Measurements from ENCODE around the gene CZIB.

CZIB gene

DNA sequence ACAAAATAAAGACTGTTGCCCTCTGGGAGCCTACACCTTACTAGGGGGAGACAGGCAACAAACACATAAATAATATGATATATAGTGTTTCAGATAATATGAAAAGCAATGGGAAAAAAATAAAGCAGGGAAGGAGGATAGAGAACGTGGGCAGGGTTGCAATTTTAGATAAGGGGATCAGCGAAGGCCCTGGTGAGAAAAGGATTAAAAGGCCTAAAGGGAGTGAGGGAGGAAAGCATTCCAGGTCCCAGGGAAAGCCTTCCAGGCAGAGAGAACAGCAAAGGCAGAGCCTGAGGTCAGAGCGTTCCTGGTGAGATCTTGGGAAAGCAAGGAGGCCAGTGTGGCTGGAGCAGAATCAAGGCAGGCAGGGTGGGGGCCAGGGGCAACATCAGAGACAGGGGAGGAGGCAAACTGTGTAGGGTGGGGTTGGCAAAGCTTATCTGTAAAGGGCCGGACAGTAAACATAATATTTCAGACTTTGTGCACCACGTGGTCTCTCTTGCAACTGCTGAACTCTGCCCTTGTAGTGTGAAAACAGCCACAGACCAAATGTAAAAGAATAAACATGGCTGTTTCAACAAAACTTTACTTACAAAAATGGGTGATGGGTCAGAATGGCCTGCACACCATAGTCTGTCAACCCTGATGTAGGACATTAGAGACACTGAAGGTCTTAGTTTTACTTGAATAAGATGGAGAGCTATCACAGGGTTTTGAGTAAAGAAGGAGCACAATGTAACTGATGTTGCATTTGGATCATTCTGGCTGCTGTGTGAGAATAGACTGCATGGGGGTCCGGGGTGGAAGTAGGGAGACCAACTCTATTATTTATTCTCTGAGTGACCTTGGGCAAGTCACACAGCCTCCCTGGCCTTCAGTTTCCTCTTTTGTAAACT, 37.1 kb downstream of the CZIB start:
- no peak overlapping the region for H3K4me3 Mint-ChIP-seq
- no peak for DNase-seq
- no peak for ATAC-seq
- H3K4me1 Mint-ChIP-seq = no peaks in the 10 kb centered on the region
- no peaks in the 10 kb centered on the region for H3K9me3 Mint-ChIP-seq
- H3K27me3 Mint-ChIP-seq = no peaks in the 10 kb centered on the region
- H3K27ac Mint-ChIP-seq = no peak overlapping the region

DNA sequence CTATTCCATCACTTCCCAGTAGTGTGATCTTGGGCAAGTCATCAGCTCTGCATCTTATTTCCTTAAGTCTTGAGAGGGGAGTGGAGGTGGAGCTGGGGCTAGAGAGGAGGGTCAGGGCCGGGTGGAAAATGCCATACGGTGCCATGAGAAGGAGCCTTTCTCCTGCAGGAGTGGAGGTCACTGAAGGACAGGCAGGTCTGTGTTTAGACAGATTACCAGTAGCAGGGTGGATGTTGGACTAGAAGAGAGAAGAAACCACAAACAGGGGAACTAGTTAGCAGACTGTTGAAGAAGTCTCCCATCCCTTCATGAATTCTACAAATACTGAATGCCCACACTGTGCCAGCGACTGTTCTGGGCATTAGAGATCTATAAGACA, 37.7 kb downstream of the CZIB start:
- Mint-ChIP-seq H3K27ac (no peak overlapping the region), H3K27me3 (no peaks in the 10 kb centered on the region), H3K9me3 (no peaks in the 10 kb centered on the region), H3K4me3 (no peak overlapping the region), H3K4me1 (no peaks in the 10 kb centered on the region)
- DNase-seq (no peak), ATAC-seq (no peak)

DNA sequence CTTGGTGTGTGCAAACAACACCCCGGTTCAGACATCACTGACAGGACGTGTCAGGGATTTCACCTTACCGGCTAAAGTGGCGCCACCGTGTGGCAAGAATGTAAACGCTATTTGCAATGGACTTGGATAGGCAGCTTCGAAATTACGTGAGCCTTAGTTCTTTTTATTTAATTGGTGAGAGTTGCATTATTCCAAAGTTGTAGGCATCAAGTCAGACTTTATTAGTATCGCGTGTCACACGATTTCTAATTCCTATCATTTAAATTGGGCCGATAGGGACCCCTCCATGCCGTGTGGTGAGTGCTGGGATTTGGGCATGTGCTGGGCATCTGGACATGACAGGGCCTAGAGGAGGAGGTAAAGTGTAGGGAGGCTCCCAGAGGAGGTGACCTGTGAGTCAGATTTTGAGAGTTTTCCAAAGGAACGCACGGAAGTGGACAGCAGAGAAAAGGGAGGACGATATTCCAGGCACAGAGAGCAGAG, 38.3 kb downstream of the CZIB start:
- Mint-ChIP-seq H3K27ac (no peak overlapping the region), H3K27me3 (peaks cover 5% of the 10 kb centered on the region), H3K4me3 (no peak overlapping the region), H3K9me3 (no peaks in the 10 kb centered on the region), H3K4me1 (no peaks in the 10 kb centered on the region)
- ATAC-seq = peak; percentile 90
- DNase-seq = peak; percentile 71 to 81

DNA sequence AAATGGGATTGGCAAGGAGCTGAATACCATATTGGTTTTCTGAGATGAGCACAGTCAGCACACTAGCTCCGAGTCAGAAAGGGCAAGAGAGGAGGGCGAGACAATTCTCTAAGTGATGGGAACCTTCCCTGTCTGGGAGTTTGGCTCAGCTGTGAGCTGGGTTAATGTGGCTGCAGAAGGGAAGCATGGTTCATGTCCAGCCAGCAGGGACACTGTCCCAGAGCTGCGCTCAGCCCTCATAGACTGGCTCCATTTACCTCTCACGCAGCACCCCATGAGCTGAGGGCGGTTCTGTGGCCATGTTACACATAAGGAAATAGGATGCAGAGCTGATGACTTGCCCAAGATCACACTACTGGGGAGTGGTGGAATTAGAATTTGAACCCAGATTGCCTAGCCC, 39.5 kb downstream of the CZIB start:
- Mint-ChIP-seq H3K4me1 (no peaks in the 10 kb centered on the region), H3K27ac (no peak overlapping the region), H3K27me3 (peaks cover 16% of the 10 kb centered on the region), H3K9me3 (no peaks in the 10 kb centered on the region), H3K4me3 (no peak overlapping the region)
- no peak for DNase-seq
- ATAC-seq = no peak

DNA sequence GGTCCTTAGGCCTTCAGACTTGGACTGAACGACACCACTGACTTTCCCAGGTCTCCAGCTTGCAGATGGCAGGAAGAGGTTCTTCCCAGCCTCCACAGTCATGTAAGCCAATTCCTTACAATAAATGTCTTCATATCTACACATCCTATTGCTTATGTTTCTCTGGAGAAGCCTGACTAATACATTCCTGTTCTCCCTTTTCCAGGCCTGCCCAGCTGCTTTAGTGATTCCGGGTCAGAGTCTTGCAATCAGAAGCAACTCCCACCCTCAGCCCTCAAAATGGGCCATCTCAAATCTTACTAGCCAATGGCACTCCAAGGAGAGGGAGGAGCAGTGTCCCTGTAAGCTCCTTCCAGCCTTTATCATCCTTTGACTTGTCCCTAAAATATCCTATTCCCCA, 40.2 kb downstream of the CZIB start:
- ATAC-seq (no peak), DNase-seq (no peak)
- Mint-ChIP-seq H3K27me3 (peaks cover 21% of the 10 kb centered on the region), H3K9me3 (no peaks in the 10 kb centered on the region), H3K4me3 (no peak overlapping the region), H3K4me1 (no peaks in the 10 kb centered on the region), H3K27ac (no peak overlapping the region)

DNA sequence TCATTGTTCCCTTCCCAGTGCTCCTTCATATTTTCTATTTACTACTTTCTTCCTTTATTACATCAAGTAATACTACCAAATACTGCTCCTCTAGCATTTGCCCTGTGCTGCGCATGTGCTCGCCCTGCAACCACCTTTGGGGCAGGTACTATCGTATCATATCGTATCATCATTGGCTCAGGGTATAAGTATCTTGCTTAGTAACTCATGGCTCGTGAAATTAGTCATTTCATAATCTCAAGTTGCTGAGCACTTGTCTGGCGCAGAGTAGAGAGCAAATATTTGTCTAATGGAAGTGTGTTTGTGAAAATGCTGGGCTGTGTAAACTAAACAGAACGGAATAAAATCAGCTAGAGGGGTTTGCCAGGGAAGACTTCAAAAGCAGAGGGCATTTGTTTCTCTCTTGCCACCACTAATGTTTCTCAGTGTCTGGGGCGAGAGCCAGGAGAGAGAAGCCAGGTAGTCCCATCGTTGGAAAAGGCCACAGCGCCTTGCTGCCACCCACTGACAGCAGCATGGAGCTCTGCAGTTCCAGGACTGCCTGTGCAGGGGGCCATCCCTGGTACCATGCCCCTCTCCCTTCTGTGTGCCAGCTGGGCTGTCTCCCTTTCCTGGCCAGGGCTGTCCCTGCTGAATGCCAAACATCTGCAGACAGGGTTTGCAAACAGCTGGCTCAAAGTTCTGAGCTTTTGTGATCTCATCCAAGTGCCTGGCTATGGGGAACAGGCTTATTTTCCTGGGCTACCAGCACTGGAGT, 43.8 kb downstream of the CZIB start:
- Mint-ChIP-seq H3K4me3 (no peak overlapping the region), H3K27me3 (peaks cover 55% of the 10 kb centered on the region), H3K27ac (no peak overlapping the region), H3K4me1 (peaks cover 6% of the 10 kb centered on the region), H3K9me3 (no peaks in the 10 kb centered on the region)
- ATAC-seq (no peak), DNase-seq (no peak)

DNA sequence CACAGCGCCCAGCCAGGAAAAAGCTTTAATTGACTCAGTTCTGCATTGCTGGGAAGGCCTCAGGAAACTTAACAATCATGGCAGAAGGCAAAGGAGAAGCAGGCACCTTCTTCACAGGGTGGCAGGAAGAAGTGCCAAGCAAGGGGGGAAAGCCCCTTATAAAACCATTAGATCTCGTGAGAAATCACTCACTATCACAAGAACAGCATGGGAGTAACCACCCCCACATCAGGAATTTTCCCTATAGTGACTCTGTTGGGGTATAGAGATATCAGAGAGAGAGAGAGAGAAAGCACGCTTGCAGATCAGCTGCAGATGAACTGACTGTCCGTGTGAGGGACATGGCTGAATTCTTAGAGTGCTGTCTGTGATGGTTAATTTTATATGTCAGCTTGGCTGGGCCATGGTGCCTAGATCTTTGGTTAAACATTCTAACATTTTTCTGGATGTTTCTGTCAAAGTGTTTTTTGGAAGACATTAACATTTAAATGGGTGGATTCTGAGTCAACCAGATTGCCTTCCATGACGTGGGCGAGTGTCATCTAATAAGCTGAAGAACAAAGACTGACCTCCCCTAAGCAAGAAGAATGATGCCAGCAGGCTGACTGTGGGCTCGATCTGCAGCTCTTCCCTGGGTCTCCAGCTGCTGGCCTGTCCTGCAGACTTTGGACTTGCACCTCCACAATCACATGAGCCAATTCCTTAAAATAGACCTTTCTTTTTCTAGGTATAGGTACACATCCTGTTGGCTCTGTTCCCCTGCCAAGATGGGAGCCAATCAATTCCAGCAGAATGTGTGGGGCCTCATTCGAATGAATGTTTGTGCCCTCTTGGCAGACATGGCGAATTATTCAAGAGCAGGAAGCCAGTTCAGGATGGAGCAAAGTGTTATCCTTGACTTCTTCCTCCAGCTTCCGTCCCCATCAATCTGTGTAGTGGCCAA, 45.2 kb downstream of the CZIB start:
- DNase-seq (no peak), ATAC-seq (no peak)
- no peak overlapping the region for H3K4me3 Mint-ChIP-seq
- no peaks in the 10 kb centered on the region for H3K9me3 Mint-ChIP-seq
- no peak overlapping the region for H3K27ac Mint-ChIP-seq
- H3K4me1 Mint-ChIP-seq = peaks cover 6% of the 10 kb centered on the region
- H3K27me3 Mint-ChIP-seq = peaks cover 57% of the 10 kb centered on the region

DNA sequence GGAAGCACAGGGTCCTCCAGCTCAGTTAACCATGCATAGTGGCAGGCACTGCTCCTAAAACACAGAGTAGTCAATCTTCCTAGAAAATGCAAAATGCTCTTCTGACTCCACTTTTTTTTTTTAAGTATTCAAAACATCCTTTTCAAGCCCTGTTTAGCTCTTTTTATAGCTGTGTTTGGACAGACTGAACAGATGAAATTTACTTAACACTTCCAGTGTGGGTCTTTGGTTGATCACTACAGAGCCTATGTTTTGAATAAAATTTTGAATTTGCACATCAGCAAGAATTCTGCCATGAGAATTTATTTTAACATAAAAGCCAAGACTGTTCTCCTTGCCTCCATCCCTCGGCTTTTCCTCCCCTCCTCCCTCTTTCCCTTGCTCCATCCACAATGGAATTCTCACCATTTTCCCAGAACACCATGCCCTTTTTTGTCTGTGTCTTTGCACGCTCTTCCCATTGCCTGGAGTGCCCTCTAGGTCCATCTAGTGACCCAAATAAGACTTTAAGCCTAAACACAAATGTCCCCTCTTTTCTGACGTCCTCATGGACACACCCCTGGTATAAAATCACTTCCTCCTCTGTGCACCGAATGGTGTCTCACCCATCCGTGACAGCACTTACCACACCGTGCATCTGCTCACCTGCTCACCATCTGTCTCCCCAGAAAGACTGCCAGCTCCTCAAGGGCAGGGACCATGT, 47.9 kb downstream of the CZIB start:
- peak; percentile 59 for ATAC-seq
- peaks cover 56% of the 10 kb centered on the region for H3K27me3 Mint-ChIP-seq
- H3K4me3 Mint-ChIP-seq = no peak overlapping the region
- H3K4me1 Mint-ChIP-seq = peaks cover 6% of the 10 kb centered on the region
- no peak overlapping the region for H3K27ac Mint-ChIP-seq
- no peaks in the 10 kb centered on the region for H3K9me3 Mint-ChIP-seq
- DNase-seq = no peak

DNA sequence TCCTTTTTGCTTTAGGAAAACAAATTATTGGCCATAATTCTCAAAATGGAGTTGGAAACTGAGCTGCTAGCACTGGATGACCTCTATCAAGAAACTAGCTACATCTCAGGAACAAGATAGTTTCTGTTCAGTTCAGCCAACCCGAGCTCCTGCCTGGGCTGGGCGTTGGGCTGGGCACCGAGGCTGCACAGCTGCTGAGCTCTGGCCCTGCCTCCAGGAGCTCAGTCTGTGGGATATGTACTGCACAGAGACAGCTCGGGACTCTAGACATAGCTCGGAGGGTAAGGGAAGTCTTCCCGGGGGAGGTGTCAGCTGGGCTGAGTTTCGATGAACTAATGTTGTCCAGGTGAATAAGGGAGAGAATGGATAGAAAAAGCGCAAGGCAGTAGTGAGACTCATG, 53.5 kb downstream of the CZIB start:
- Mint-ChIP-seq H3K9me3 (no peaks in the 10 kb centered on the region), H3K27me3 (peaks cover 4% of the 10 kb centered on the region), H3K4me3 (no peak overlapping the region), H3K27ac (no peak overlapping the region), H3K4me1 (no peaks in the 10 kb centered on the region)
- DNase-seq = no peak
- no peak for ATAC-seq

DNA sequence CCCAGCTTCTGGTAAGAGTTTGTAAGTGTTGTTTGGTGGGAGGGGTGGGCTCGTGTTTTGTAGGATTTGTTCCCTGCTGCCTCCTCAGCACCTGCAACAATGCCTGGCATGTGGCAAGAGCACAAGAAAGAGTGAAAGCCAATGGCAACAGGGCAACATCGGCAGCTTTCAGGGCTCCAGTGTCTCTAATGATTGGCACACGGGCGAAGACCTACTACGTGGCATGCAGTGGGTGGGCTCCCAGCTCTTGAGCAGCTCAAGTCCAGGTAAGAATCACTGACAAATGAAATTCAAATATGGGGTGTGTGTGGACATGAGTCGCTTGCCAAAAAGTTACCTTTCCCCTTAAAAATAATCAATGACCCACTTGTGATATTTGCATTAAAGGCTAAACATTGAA, 54.1 kb downstream of the CZIB start:
- Mint-ChIP-seq H3K4me3 (no peak overlapping the region), H3K27me3 (no peaks in the 10 kb centered on the region), H3K9me3 (no peaks in the 10 kb centered on the region), H3K4me1 (no peaks in the 10 kb centered on the region), H3K27ac (no peak overlapping the region)
- no peak for ATAC-seq
- no peak for DNase-seq

DNA sequence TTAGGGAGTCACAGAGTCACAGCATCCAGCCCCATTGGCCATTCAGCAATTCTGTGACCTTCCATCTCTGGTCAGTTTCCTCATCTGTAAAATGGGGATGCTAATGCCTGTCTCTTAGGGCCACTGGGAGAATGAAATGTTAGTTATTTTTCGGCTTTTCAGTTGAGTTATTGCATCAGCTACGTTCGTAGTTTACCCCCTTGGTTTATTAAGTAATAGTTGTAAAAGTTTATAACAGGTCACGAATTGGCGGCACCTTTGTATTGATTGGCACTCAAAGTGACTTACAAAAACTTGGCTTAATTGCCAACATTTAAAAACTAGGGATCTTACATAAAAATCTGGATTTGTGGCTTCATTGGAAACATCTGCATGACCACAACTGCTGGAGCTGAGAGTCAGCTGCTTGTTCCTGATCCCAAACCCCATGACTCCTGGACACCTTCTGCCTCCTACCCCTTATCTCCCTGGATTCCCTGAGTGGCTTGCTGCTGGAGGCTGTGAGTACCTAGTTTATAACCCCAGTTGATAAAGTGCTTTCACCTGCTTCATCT, 54.9 kb downstream of the CZIB start:
- no peaks in the 10 kb centered on the region for H3K27me3 Mint-ChIP-seq
- H3K4me1 Mint-ChIP-seq = no peaks in the 10 kb centered on the region
- H3K9me3 Mint-ChIP-seq = no peaks in the 10 kb centered on the region
- ATAC-seq = no peak
- H3K27ac Mint-ChIP-seq = no peak overlapping the region
- no peak for DNase-seq
- no peak overlapping the region for H3K4me3 Mint-ChIP-seq

All from stimulated activated naive CD8-positive, alpha-beta T cell treated with anti-CD3 and anti-CD28 coated beads, Interleukin-15, amount 100 ng/mL, for 72 hours (primary cell).